Measurements from ENCODE around the gene HTR4.

Gene HTR4

DNA sequence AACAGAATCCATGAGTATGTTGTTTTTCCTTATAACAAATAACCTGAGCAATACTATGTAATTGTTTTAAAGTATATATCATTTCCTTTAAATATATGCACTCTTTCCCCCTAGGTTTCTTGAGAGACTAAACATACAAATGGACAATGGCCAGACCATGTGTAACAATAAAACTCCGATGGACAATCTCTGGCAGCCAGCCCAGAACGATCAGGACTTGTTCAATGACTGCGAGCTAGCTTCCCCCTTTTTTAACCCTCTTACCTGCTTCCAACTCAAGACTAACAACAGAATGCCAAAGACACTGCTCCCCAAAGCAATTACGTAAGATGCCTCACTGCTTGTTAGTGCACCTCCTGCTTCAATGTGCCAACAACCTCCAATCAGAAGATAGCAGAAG, 94.9 kb downstream of the HTR4 start:
- POLR2A ChIA-PET: no interaction called here
- no peak for DNase-seq
- H3K27ac ChIP-seq (ENCODE audit: insufficient read depth in 1 of 2, low read depth in 1 of 2, low read length in 2 of 2, poor library complexity in 1 of 2, severe bottlenecking in 2 of 2): no peak overlapping the region
- H3K27me3 ChIP-seq (replicated peaks in 2 of 5; ENCODE audit: control insufficient read depth in 4 of 5, insufficient read depth in 5 of 5, low read length in 4 of 5): peaks cover 0 to 6% (median 0%) of the 10 kb centered on the region in 5 experiments
- no peaks in the 10 kb centered on the region for H3K9me3 ChIP-seq (ENCODE audit: control extremely low read depth in 1 of 5, control insufficient read depth in 4 of 5, insufficient read depth in 2 of 5, low read depth in 1 of 5, low read length in 4 of 5)
- 77% methylated on average over 4 of the region's 4 CpGs for WGBS (ENCODE audit: insufficient coverage)
- CTCF ChIA-PET: no interaction called here
- no peak overlapping the region for H3K4me3 ChIP-seq (ENCODE audit: control insufficient read depth in 1 of 7, extremely low read depth in 1 of 7, insufficient read depth in 4 of 7, low read depth in 2 of 7, low read length in 6 of 7)
- H3K36me3 ChIP-seq (ENCODE audit: control insufficient read depth in 4 of 4, insufficient read depth in 4 of 4, low read length in 3 of 4): no peaks in the 10 kb centered on the region
- H3K4me1 ChIP-seq (ENCODE audit: control extremely low read depth in 1 of 4, control insufficient read depth in 4 of 4, insufficient read depth in 4 of 4, low read length in 3 of 4): no peaks in the 10 kb centered on the region

- Histone ChIP-seq H3K9me3 (ENCODE audit: control extremely low read depth in 1 of 5, control insufficient read depth in 4 of 5, insufficient read depth in 2 of 5, low read depth in 1 of 5, low read length in 4 of 5) (no peaks in the 10 kb centered on the region), H3K27ac (ENCODE audit: insufficient read depth in 1 of 2, low read depth in 1 of 2, low read length in 2 of 2, poor library complexity in 1 of 2, severe bottlenecking in 2 of 2) (no peak overlapping the region), H3K4me1 (ENCODE audit: control extremely low read depth in 1 of 4, control insufficient read depth in 4 of 4, insufficient read depth in 4 of 4, low read length in 3 of 4) (no peaks in the 10 kb centered on the region), H3K36me3 (ENCODE audit: control insufficient read depth in 4 of 4, insufficient read depth in 4 of 4, low read length in 3 of 4) (no peaks in the 10 kb centered on the region), H3K4me3 (ENCODE audit: control insufficient read depth in 1 of 7, extremely low read depth in 1 of 7, insufficient read depth in 4 of 7, low read depth in 2 of 7, low read length in 6 of 7) (no peak overlapping the region), H3K27me3 (replicated peaks in 2 of 5; ENCODE audit: control insufficient read depth in 4 of 5, insufficient read depth in 5 of 5, low read length in 4 of 5) (peaks cover 0 to 6% (median 0%) of the 10 kb centered on the region in 5 experiments)
- 100% methylated on average over 2 of the region's 2 CpGs for WGBS (ENCODE audit: insufficient coverage)
- POLR2A ChIA-PET: no interaction called here
- no peak for DNase-seq
- CTCF ChIA-PET: no interaction called here
Measured at GRCh38 chr5:148558892-148559291, 95.4 kb downstream of the HTR4 start.

GRCh38 chr5:148556835-148557234, 97.5 kb downstream of the HTR4 start:
- H3K36me3 ChIP-seq (ENCODE audit: control insufficient read depth in 4 of 4, insufficient read depth in 4 of 4, low read length in 3 of 4): no peaks in the 10 kb centered on the region
- CTCF ChIA-PET: no interaction called here

GRCh38 chr5:148554621-148555020, 99.7 kb downstream of the HTR4 start:
- peaks cover 0 to 2% (median 0%) of the 10 kb centered on the region in 5 experiments for H3K27me3 ChIP-seq (replicated peaks in 2 of 5; ENCODE audit: control insufficient read depth in 4 of 5, insufficient read depth in 5 of 5, low read length in 4 of 5)
- ChIA-PET CTCF (no interaction called here), POLR2A (no interaction called here)
- no peak overlapping the region for H3K27ac ChIP-seq (ENCODE audit: insufficient read depth in 1 of 2, low read depth in 1 of 2, low read length in 2 of 2, poor library complexity in 1 of 2, severe bottlenecking in 2 of 2)
- no peaks in the 10 kb centered on the region for H3K9me3 ChIP-seq (ENCODE audit: control extremely low read depth in 1 of 5, control insufficient read depth in 4 of 5, insufficient read depth in 2 of 5, low read depth in 1 of 5, low read length in 4 of 5)
- H3K4me3 ChIP-seq (ENCODE audit: control insufficient read depth in 1 of 7, extremely low read depth in 1 of 7, insufficient read depth in 4 of 7, low read depth in 2 of 7, low read length in 6 of 7): no peak overlapping the region
- H3K4me1 ChIP-seq (ENCODE audit: control extremely low read depth in 1 of 4, control insufficient read depth in 4 of 4, insufficient read depth in 4 of 4, low read length in 3 of 4): no peaks in the 10 kb centered on the region
- WGBS (ENCODE audit: insufficient coverage): no CpG with 5 or more reads among the region's 2 CpGs
- H3K36me3 ChIP-seq (ENCODE audit: control insufficient read depth in 4 of 4, insufficient read depth in 4 of 4, low read length in 3 of 4): no peaks in the 10 kb centered on the region
- DNase-seq: no peak

More at GRCh38 chr5:148556835-148557234, 97.5 kb downstream of the HTR4 start:
- peaks cover 0 to 6% (median 0%) of the 10 kb centered on the region in 5 experiments for H3K27me3 ChIP-seq (replicated peaks in 2 of 5; ENCODE audit: control insufficient read depth in 4 of 5, insufficient read depth in 5 of 5, low read length in 4 of 5)
- WGBS (ENCODE audit: insufficient coverage): 94% methylated on average over 2 of the region's 2 CpGs
- no peak for DNase-seq
- POLR2A ChIA-PET: no interaction called here
- H3K4me1 ChIP-seq (ENCODE audit: control extremely low read depth in 1 of 4, control insufficient read depth in 4 of 4, insufficient read depth in 4 of 4, low read length in 3 of 4): no peaks in the 10 kb centered on the region
- H3K9me3 ChIP-seq (ENCODE audit: control extremely low read depth in 1 of 5, control insufficient read depth in 4 of 5, insufficient read depth in 2 of 5, low read depth in 1 of 5, low read length in 4 of 5): no peaks in the 10 kb centered on the region
- no peak overlapping the region for H3K4me3 ChIP-seq (ENCODE audit: control insufficient read depth in 1 of 7, extremely low read depth in 1 of 7, insufficient read depth in 4 of 7, low read depth in 2 of 7, low read length in 6 of 7)
- H3K27ac ChIP-seq (ENCODE audit: insufficient read depth in 1 of 2, low read depth in 1 of 2, low read length in 2 of 2, poor library complexity in 1 of 2, severe bottlenecking in 2 of 2): no peak overlapping the region

GRCh38 chr5:148543727-148544126, 110.6 kb downstream of the HTR4 start:
- POLR2A ChIA-PET: no interaction called here
- 100% methylated on average over 1 of the region's 2 CpGs for WGBS (ENCODE audit: insufficient coverage)

DNA sequence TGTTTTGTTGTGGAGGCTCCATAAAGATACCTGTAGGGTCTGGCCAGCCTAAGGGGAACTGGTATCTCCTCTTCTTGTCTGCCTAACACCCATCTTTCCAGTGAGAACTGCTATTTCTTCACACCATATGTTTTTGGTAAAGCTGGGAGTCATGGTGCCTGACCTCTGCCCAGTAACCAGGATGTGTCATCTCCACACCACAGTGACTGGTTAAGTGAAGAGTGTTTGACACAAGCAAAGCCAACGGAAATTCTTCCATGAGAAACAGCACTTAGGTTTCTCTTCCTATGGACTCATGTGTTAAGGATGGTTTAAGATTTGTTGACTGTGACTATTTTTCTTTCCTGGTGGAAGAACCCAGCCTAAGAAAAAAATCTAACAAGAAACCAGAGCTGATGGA, 111.5 kb downstream of the HTR4 start:
- ChIA-PET POLR2A (no interaction called here), CTCF (no interaction called here)
- peaks cover 0 to 4% (median 0%) of the 10 kb centered on the region in 5 experiments for H3K9me3 ChIP-seq (ENCODE audit: control extremely low read depth in 1 of 5, control insufficient read depth in 4 of 5, insufficient read depth in 2 of 5, low read depth in 1 of 5, low read length in 4 of 5)
- H3K4me3 ChIP-seq (ENCODE audit: control insufficient read depth in 1 of 7, extremely low read depth in 1 of 7, insufficient read depth in 4 of 7, low read depth in 2 of 7, low read length in 6 of 7): no peak overlapping the region
- H3K36me3 ChIP-seq (ENCODE audit: control insufficient read depth in 4 of 4, insufficient read depth in 4 of 4, low read length in 3 of 4): no peaks in the 10 kb centered on the region
- DNase-seq: no peak
- whole genome bisulfite sequencing (ENCODE audit: insufficient coverage): no CpG with 5 or more reads among the region's 1 CpG
- H3K27ac ChIP-seq (ENCODE audit: insufficient read depth in 1 of 2, low read depth in 1 of 2, low read length in 2 of 2, poor library complexity in 1 of 2, severe bottlenecking in 2 of 2): no peak overlapping the region
- H3K4me1 ChIP-seq (ENCODE audit: control extremely low read depth in 1 of 4, control insufficient read depth in 4 of 4, insufficient read depth in 4 of 4, low read length in 3 of 4): no peaks in the 10 kb centered on the region
- H3K27me3 ChIP-seq (replicated peaks in 2 of 5; ENCODE audit: control insufficient read depth in 4 of 5, insufficient read depth in 5 of 5, low read length in 4 of 5): no peaks in the 10 kb centered on the region

More at GRCh38 chr5:148543727-148544126, 110.6 kb downstream of the HTR4 start:
- no peaks in the 10 kb centered on the region for H3K27me3 ChIP-seq (replicated peaks in 2 of 5; ENCODE audit: control insufficient read depth in 4 of 5, insufficient read depth in 5 of 5, low read length in 4 of 5)
- peaks cover 0 to 4% (median 0%) of the 10 kb centered on the region in 5 experiments for H3K9me3 ChIP-seq (ENCODE audit: control extremely low read depth in 1 of 5, control insufficient read depth in 4 of 5, insufficient read depth in 2 of 5, low read depth in 1 of 5, low read length in 4 of 5)
- DNase-seq: no peak
- no peak overlapping the region for H3K27ac ChIP-seq (ENCODE audit: insufficient read depth in 1 of 2, low read depth in 1 of 2, low read length in 2 of 2, poor library complexity in 1 of 2, severe bottlenecking in 2 of 2)
- H3K4me3 ChIP-seq (ENCODE audit: control insufficient read depth in 1 of 7, extremely low read depth in 1 of 7, insufficient read depth in 4 of 7, low read depth in 2 of 7, low read length in 6 of 7): no peak overlapping the region
- no peaks in the 10 kb centered on the region for H3K36me3 ChIP-seq (ENCODE audit: control insufficient read depth in 4 of 4, insufficient read depth in 4 of 4, low read length in 3 of 4)
- CTCF ChIA-PET: no interaction called here
- no peaks in the 10 kb centered on the region for H3K4me1 ChIP-seq (ENCODE audit: control extremely low read depth in 1 of 4, control insufficient read depth in 4 of 4, insufficient read depth in 4 of 4, low read length in 3 of 4)

DNA sequence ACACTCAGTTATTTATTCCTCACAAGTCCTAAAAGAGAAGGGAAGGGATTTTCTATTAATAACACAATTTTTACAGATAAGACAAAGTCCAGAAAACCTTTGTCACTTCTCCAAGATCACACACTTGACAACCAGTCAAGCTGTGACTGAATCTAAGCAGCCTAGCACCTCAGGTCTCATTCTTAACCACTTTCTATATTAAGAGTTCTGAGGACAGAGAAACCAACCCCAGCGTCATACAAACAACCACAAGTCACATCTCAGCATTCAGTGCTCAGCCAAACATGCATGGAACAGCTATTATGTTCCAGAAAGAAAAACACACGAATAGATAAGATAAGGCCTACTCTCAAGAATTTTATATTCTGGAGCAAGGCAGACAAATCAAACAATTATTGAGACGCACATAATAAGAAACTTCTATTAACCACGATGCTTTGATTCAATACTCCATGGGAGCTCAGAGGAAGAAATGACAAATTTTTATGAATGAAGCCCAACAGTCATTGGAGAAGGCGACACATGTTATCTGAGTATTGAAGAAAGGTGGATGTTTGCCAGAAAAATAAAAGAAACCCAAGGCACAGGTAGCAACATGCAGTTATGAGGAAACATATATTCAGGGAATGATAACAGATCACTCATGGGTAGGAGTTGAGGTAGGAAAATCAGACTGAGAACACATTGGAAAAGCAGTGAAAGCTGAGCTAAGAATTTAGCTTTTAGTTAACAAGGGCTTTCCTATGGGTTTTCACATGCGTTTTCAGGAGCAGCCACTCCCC, 113.1 kb downstream of the HTR4 start:
- WGBS (ENCODE audit: insufficient coverage): 92% methylated on average over 2 of the region's 6 CpGs
- no peak overlapping the region for H3K27ac ChIP-seq (ENCODE audit: insufficient read depth in 1 of 2, low read depth in 1 of 2, low read length in 2 of 2, poor library complexity in 1 of 2, severe bottlenecking in 2 of 2)
- no peak for DNase-seq
- H3K4me1 ChIP-seq (ENCODE audit: control extremely low read depth in 1 of 4, control insufficient read depth in 4 of 4, insufficient read depth in 4 of 4, low read length in 3 of 4): no peaks in the 10 kb centered on the region
- H3K36me3 ChIP-seq (ENCODE audit: control insufficient read depth in 4 of 4, insufficient read depth in 4 of 4, low read length in 3 of 4): no peaks in the 10 kb centered on the region
- H3K27me3 ChIP-seq (replicated peaks in 2 of 5; ENCODE audit: control insufficient read depth in 4 of 5, insufficient read depth in 5 of 5, low read length in 4 of 5): no peaks in the 10 kb centered on the region
- ChIA-PET CTCF (no interaction called here), POLR2A (no interaction called here)
- no peak overlapping the region for H3K4me3 ChIP-seq (ENCODE audit: control insufficient read depth in 1 of 7, extremely low read depth in 1 of 7, insufficient read depth in 4 of 7, low read depth in 2 of 7, low read length in 6 of 7)
- peaks cover 0 to 4% (median 0%) of the 10 kb centered on the region in 5 experiments for H3K9me3 ChIP-seq (ENCODE audit: control extremely low read depth in 1 of 5, control insufficient read depth in 4 of 5, insufficient read depth in 2 of 5, low read depth in 1 of 5, low read length in 4 of 5)
